ENCODE measurements around the gene FAM151A. TPM values are rescaled to one million over a fixed set of nuclear protein-coding genes. Genes with fewer than 3 reads are reported as not detected.

The FAM151A gene
- total RNA-seq, 1 experiment from 2014 or later, result not detected

- no TSS peak for BruUV-seq (replicated peaks)
- no peak for TF ChIP-seq CTCF (IDR thresholded peaks at IDR 0.05; ENCODE audit: unreplicated experiment)
- CTCF ChIA-PET, result no interaction called here
- no peak overlapping the region for H3K27ac Mint-ChIP-seq (ENCODE audit: unreplicated experiment)
- intact Hi-C loops (cut with micrococcal nuclease; ENCODE audit: unreplicated experiment), result no loop called here
- no peak for DNase-seq
- H3K27me3 Mint-ChIP-seq (ENCODE audit: unreplicated experiment), result no peaks in the 10 kb centered on the region
- no peak overlapping the region for H3K4me3 Mint-ChIP-seq (ENCODE audit: low read depth, unreplicated experiment)
- no peaks in the 10 kb centered on the region for H3K9me3 Mint-ChIP-seq (ENCODE audit: low read depth, unreplicated experiment)
- no peaks in the 10 kb centered on the region for H3K4me1 Mint-ChIP-seq (ENCODE audit: low read depth, unreplicated experiment)
- peaks cover 8% of the 10 kb centered on the region for H3K36me3 Mint-ChIP-seq (ENCODE audit: insufficient read depth, unreplicated experiment)
Observed at GRCh38 chr1:54599211-54599823, 24.0 kb downstream of the FAM151A start.

DNA sequence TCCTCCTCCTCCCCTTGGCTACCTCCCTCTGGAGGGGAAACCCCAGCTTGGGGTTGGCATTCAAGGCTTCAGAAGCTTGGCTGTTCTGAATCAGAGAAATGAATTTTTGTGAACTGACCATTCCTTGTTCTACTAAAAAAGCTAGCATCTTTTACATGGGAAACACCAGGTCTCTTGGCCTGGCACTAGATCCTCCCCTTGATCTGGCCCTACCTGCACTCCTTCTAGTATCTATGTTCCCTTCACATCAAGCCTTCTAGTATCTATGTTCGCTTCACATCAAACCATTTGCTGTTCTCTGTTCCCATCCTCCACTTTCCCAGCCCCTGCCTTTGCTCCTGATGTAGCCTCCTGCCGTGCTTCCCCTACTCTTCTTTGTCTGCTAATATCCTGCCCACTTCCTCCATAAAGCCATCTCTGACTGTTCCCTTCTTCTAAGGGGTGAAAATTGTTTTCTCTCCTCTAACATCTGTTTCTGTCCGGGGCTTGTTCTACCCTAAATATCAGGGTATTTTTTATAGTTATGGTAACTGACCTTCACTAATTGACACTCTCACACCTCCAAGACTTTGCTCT lies 25.8 kb downstream of the FAM151A start:
- BruUV-seq (replicated peaks), result no TSS peak
- no peaks in the 10 kb centered on the region for H3K4me1 Mint-ChIP-seq (ENCODE audit: low read depth, unreplicated experiment)
- H3K27me3 Mint-ChIP-seq (ENCODE audit: unreplicated experiment), result no peaks in the 10 kb centered on the region
- DNase-seq, result no peak
- no peak overlapping the region for H3K4me3 Mint-ChIP-seq (ENCODE audit: low read depth, unreplicated experiment)
- no peak overlapping the region for H3K27ac Mint-ChIP-seq (ENCODE audit: unreplicated experiment)
- CTCF ChIA-PET, result no interaction called here
- H3K36me3 Mint-ChIP-seq (ENCODE audit: insufficient read depth, unreplicated experiment), result peaks cover 4% of the 10 kb centered on the region
- H3K9me3 Mint-ChIP-seq (ENCODE audit: low read depth, unreplicated experiment), result no peaks in the 10 kb centered on the region
- TF ChIP-seq CTCF (IDR thresholded peaks at IDR 0.05; ENCODE audit: unreplicated experiment), result no peak
- intact Hi-C loops (cut with micrococcal nuclease; ENCODE audit: unreplicated experiment), result no loop called here

- DNase-seq, result no peak
- Mint-ChIP-seq H3K9me3 (ENCODE audit: low read depth, unreplicated experiment) (no peaks in the 10 kb centered on the region), H3K4me1 (ENCODE audit: low read depth, unreplicated experiment) (no peaks in the 10 kb centered on the region), H3K27ac (ENCODE audit: unreplicated experiment) (no peak overlapping the region), H3K27me3 (ENCODE audit: unreplicated experiment) (no peaks in the 10 kb centered on the region), H3K4me3 (ENCODE audit: low read depth, unreplicated experiment) (no peak overlapping the region), H3K36me3 (ENCODE audit: insufficient read depth, unreplicated experiment) (no peaks in the 10 kb centered on the region)
- TF ChIP-seq CTCF (IDR thresholded peaks at IDR 0.05; ENCODE audit: unreplicated experiment), result no peak
- BruUV-seq (replicated peaks), result no TSS peak
- CTCF ChIA-PET, result no interaction called here
- intact Hi-C loops (cut with micrococcal nuclease; ENCODE audit: unreplicated experiment), result no loop called here
Observed at GRCh38 chr1:54596756-54597155, 26.6 kb downstream of the FAM151A start.

DNA sequence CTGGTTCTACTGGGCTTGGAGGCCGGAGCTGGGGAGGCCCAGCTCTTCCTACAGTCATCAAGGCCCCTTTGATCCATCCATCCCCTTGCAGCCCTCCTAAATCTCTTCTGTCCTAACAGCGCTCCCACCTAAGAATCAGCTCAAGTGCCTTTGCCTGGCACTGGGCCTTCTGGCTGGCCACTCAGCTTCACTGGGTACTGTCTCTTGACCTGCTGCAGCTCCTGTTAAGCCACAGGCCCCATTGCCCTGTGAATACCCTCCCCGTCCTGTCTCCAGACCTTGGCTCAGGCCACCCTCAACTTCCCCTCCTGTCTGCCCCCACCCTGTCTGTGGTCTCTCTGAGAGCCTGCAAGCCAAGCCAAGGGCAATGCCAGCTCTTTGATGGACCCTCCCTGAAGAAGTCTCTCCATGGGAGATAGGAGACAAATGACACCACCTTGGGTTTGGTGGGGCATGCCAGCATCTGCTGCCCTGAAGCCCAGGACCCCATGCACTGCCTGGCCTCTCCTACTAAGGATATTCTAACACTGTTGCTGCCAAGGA lies 27.3 kb downstream of the FAM151A start:
- Mint-ChIP-seq H3K27me3 (ENCODE audit: unreplicated experiment) (no peaks in the 10 kb centered on the region), H3K4me1 (ENCODE audit: low read depth, unreplicated experiment) (no peaks in the 10 kb centered on the region), H3K36me3 (ENCODE audit: insufficient read depth, unreplicated experiment) (no peaks in the 10 kb centered on the region), H3K27ac (ENCODE audit: unreplicated experiment) (no peak overlapping the region), H3K9me3 (ENCODE audit: low read depth, unreplicated experiment) (no peaks in the 10 kb centered on the region), H3K4me3 (ENCODE audit: low read depth, unreplicated experiment) (no peak overlapping the region)
- intact Hi-C loops (cut with micrococcal nuclease; ENCODE audit: unreplicated experiment), result no loop called here
- TF ChIP-seq CTCF (IDR thresholded peaks at IDR 0.05; ENCODE audit: unreplicated experiment), result no peak
- DNase-seq, result no peak
- CTCF ChIA-PET, result no interaction called here
- no TSS peak for BruUV-seq (replicated peaks)
